ENCODE results near the gene GRIN2A. TPM values are rescaled to one million over a fixed set of nuclear protein-coding genes. Genes with fewer than 3 reads are reported as not detected.

GRIN2A gene
- total RNA-seq, 1 experiment from 2014 or later: not detected

- H3K9me3 Mint-ChIP-seq (ENCODE audit: unreplicated experiment): peaks cover 47% of the 10 kb centered on the region
- CTCF ChIA-PET: no interaction called here
- no peak overlapping the region for H3K27ac Mint-ChIP-seq (ENCODE audit: low read depth, unreplicated experiment)
- no TSS peak for BruUV-seq (replicated peaks)
- TF ChIP-seq, protein P1, sequence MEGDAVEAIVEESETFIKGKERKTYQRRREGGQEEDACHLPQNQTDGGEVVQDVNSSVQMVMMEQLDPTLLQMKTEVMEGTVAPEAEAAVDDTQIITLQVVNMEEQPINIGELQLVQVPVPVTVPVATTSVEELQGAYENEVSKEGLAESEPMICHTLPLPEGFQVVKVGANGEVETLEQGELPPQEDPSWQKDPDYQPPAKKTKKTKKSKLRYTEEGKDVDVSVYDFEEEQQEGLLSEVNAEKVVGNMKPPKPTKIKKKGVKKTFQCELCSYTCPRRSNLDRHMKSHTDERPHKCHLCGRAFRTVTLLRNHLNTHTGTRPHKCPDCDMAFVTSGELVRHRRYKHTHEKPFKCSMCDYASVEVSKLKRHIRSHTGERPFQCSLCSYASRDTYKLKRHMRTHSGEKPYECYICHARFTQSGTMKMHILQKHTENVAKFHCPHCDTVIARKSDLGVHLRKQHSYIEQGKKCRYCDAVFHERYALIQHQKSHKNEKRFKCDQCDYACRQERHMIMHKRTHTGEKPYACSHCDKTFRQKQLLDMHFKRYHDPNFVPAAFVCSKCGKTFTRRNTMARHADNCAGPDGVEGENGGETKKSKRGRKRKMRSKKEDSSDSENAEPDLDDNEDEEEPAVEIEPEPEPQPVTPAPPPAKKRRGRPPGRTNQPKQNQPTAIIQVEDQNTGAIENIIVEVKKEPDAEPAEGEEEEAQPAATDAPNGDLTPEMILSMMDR (IDR thresholded peaks at IDR 0.05; ENCODE audit: unreplicated experiment): no peak
- no peaks in the 10 kb centered on the region for H3K4me1 Mint-ChIP-seq (ENCODE audit: insufficient read depth, unreplicated experiment)
- H3K27me3 Mint-ChIP-seq (ENCODE audit: insufficient read depth, unreplicated experiment): no peaks in the 10 kb centered on the region
- H3K36me3 Mint-ChIP-seq (ENCODE audit: insufficient read depth, unreplicated experiment): peaks cover 6% of the 10 kb centered on the region
- no peak overlapping the region for H3K4me3 Mint-ChIP-seq (ENCODE audit: unreplicated experiment)
- DNase-seq (ENCODE audit: unreplicated experiment): no peak
- intact Hi-C loops (cut with micrococcal nuclease): no loop called here
- POLR2A ChIA-PET: no interaction called here
These were observed 332.5 kb downstream of the GRIN2A start for GRCh38 chr16:9849697-9850245.

GRCh38 chr16:9847146-9847545 is 335.1 kb downstream of the GRIN2A start:
- Mint-ChIP-seq H3K27ac (ENCODE audit: low read depth, unreplicated experiment) (no peak overlapping the region), H3K4me3 (ENCODE audit: unreplicated experiment) (no peak overlapping the region), H3K27me3 (ENCODE audit: insufficient read depth, unreplicated experiment) (no peaks in the 10 kb centered on the region), H3K9me3 (ENCODE audit: unreplicated experiment) (peaks cover 44% of the 10 kb centered on the region), H3K36me3 (ENCODE audit: insufficient read depth, unreplicated experiment) (peaks cover 6% of the 10 kb centered on the region), H3K4me1 (ENCODE audit: insufficient read depth, unreplicated experiment) (no peaks in the 10 kb centered on the region)
- ChIA-PET CTCF (no interaction called here), POLR2A (no interaction called here)
- BruUV-seq (replicated peaks): no TSS peak
- intact Hi-C loops (cut with micrococcal nuclease): no loop called here
- TF ChIP-seq, protein P1 (IDR thresholded peaks at IDR 0.05; ENCODE audit: unreplicated experiment): no peak
- no peak for DNase-seq (ENCODE audit: unreplicated experiment)

DNA sequence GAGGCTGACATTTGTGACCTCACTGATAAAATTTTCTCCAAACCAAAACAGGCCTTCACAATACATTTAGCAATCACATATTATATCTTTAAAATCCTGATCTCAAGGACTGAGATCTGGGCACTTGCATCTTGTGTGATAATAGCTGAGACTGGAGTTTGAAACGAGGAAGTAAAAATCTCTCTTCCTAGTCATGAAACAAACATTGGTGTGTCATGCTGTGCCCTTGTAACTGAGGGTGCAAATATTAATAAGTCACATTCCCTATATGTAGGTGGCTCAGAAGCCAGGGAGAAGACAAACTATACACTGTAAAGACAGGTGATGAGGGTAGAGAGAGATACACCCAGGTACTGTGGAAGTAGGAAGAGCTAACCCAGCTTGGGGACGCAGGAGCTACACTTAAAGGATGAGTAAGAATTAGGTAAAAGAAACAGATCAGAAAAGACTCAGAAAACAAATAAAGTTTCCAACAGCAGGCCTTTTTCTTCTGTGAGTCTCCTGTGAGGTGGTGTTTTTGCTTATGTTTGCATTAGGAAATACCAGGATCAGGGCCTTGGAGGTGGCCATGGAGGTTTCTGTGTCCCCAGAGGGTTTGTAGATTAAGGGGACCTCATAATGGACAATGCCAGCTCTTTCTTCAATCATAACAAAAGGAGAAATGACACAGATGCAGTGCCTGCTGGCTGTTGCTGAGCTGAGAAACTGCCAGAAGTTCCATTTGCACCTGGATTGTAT is 335.7 kb downstream of the GRIN2A start:
- Mint-ChIP-seq H3K27me3 (ENCODE audit: insufficient read depth, unreplicated experiment) (no peaks in the 10 kb centered on the region), H3K4me1 (ENCODE audit: insufficient read depth, unreplicated experiment) (no peaks in the 10 kb centered on the region), H3K9me3 (ENCODE audit: unreplicated experiment) (peaks cover 40% of the 10 kb centered on the region), H3K27ac (ENCODE audit: low read depth, unreplicated experiment) (no peak overlapping the region), H3K36me3 (ENCODE audit: insufficient read depth, unreplicated experiment) (peaks cover 6% of the 10 kb centered on the region), H3K4me3 (ENCODE audit: unreplicated experiment) (no peak overlapping the region)
- POLR2A ChIA-PET: no interaction called here
- TF ChIP-seq, protein P1 (IDR thresholded peaks at IDR 0.05; ENCODE audit: unreplicated experiment): no peak
- intact Hi-C loops (cut with micrococcal nuclease): no loop called here
- CTCF ChIA-PET: no interaction called here
- no TSS peak for BruUV-seq (replicated peaks)
- no peak for DNase-seq (ENCODE audit: unreplicated experiment)

- peaks cover 40% of the 10 kb centered on the region for H3K9me3 Mint-ChIP-seq (ENCODE audit: unreplicated experiment)
- no peak overlapping the region for H3K4me3 Mint-ChIP-seq (ENCODE audit: unreplicated experiment)
- H3K27ac Mint-ChIP-seq (ENCODE audit: low read depth, unreplicated experiment): no peak overlapping the region
- ChIA-PET POLR2A (no interaction called here), CTCF (no interaction called here)
- TF ChIP-seq, protein P1 (IDR thresholded peaks at IDR 0.05; ENCODE audit: unreplicated experiment): no peak
- intact Hi-C loops (cut with micrococcal nuclease): no loop called here
- peaks cover 6% of the 10 kb centered on the region for H3K36me3 Mint-ChIP-seq (ENCODE audit: insufficient read depth, unreplicated experiment)
- no peaks in the 10 kb centered on the region for H3K27me3 Mint-ChIP-seq (ENCODE audit: insufficient read depth, unreplicated experiment)
- DNase-seq (ENCODE audit: unreplicated experiment): no peak
- H3K4me1 Mint-ChIP-seq (ENCODE audit: insufficient read depth, unreplicated experiment): no peaks in the 10 kb centered on the region
- no TSS peak for BruUV-seq (replicated peaks)
These were observed 336.4 kb downstream of the GRIN2A start for GRCh38 chr16:9845661-9846361.

Data from MCF 10A (cell line).